Kidney tubule cell (primary cell): ENCODE data around the gene GDI2.
A peak's percentile ranks its signal among the peaks of the same experiment; 100 is the strongest.

Experiments
- DNase-seq: peaks from one replicate; pipeline ENCODE4 v3.0.0-alpha.2; 2018; ENCODE audit warnings: low spot score

The GDI2 gene

GRCh38 chr10:5741276-5741675 lies 72.0 kb downstream of the GDI2 start:
- no peak for DNase-seq

GRCh38 chr10:5738427-5738826 lies 74.8 kb downstream of the GDI2 start:
- peak; percentile 16 for DNase-seq

- no peak for DNase-seq
Measured at GRCh38 chr10:5737352-5737751, 75.9 kb downstream of the GDI2 start.

GRCh38 chr10:5736591-5736990 lies 76.6 kb downstream of the GDI2 start:
- DNase-seq: no peak

- DNase-seq: no peak
Measured at GRCh38 chr10:5735119-5735518, 78.1 kb downstream of the GDI2 start.

GRCh38 chr10:5732141-5732540 lies 81.1 kb downstream of the GDI2 start:
- DNase-seq: no peak

DNA sequence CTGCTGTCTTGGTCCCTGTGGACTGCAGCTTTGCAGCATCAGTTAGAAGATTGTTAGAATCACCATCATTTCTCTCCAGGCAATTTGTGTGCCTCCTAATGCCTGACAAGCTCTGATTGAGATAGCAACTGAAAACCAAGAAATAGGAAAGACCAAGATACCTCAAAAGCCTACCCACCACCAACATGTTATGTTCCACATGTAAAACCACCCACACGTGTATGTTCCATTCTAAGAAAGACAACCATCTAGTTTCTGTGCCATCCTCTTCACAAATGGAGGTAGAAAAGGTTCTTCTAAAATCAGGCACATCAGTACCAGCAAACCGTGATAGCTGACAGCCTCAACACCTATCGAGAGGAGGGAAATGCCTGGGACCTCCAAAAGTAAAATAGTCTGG lies 81.7 kb downstream of the GDI2 start:
- DNase-seq: no peak

DNA sequence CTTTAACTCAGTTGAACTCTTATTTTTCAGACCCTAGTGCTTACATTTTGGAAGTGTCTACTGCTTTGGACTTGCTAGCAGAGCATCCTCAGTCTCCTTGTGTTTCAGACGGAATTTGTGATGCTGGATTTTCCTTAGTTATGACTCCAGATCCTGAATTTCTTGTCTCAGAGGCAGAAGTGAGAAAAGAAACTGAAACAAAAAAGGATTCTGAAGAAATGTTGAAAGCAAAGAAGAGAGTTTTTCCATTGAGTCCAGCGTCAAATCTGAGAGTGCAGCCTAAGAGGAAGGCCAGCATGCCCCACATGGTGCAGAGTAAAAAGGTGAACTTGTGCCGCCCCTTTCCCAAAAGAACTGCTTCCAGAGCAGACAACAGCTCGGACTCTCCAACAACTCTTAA lies 82.5 kb downstream of the GDI2 start:
- DNase-seq: no peak

DNA sequence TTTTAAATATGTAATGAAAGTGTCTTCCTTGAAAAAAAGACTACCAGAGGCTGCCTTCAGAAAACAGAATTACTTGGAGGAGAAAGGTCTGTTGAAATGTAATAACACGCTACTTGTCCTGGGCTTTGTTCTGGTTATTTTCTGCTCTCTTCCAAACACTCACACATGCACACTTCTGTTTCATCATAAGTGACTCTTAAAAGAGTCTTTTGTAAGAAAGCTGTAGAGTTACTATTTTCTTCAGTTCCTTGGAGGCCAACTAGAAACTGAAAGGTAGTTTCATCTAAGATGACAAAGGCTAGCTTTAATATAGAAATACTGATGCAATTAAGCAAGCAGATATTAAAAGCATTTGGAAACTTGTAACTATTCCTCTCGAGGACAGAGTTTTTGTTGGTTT lies 89.5 kb downstream of the GDI2 start:
- no peak for DNase-seq

GRCh38 chr10:5720182-5720581 lies 93.1 kb downstream of the GDI2 start:
- DNase-seq: peak; percentile 62

DNA sequence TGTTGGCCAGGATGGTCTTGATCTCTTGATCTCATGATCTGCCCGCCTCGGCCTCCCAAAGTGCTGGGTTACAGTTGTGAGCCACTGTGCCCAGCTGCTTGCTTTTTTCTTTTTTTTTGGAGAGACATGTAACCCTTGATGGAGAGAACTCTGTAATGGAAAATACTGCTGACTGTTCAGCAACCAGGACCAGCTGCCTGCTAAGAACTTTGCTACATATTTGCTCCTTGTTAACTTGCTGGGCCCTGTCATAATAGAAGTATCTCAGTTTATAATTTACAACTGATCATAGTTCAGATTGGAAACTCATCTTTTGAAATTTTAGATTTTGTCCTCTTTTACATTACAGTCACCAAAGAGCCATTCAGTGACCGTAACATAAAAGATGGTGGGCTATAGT lies 93.7 kb downstream of the GDI2 start:
- DNase-seq: no peak
